H9 (cell line): ENCODE measurements around the gene PDF. TPM values are rescaled to one million over a fixed set of nuclear protein-coding genes. Genes with fewer than 3 reads are reported as not detected.

Source experiments
- DNase-seq: peaks from one replicate; pipeline ENCODE4 v3.0.0-alpha.2; 2017
- H2AFZ ChIP-seq: one replicate; pipeline ENCODE4 v1.6.1; 2013; ENCODE audit warnings: mild to moderate bottlenecking, low read length, control low read depth, moderate library complexity
- H2AK5ac ChIP-seq: 2 replicates; pipeline ENCODE4 v1.6.1; 2013; ENCODE audit warnings: low read length, control low read depth, mixed read lengths; ENCODE audit not compliant: insufficient read length
- H2BK120ac ChIP-seq: one replicate; pipeline ENCODE4 v1.6.1; 2013; ENCODE audit warnings: low read depth, mild to moderate bottlenecking, low read length, control low read depth, inconsistent platforms; ENCODE audit not compliant: poor library complexity, severe bottlenecking
- H2BK12ac ChIP-seq: 2 replicates; pipeline ENCODE4 v1.6.1; 2013; ENCODE audit warnings: low read length, control low read depth, mixed read lengths, low read depth; ENCODE audit not compliant: insufficient read length
- H2BK15ac ChIP-seq: 2 replicates; pipeline ENCODE4 v1.6.1; 2013; ENCODE audit warnings: low read depth, low read length, control low read depth
- H2BK20ac ChIP-seq: one replicate; pipeline ENCODE4 v1.6.1; 2013; ENCODE audit warnings: low read depth, mild to moderate bottlenecking, low read length, control low read depth, inconsistent platforms; ENCODE audit not compliant: poor library complexity, severe bottlenecking
- H2BK5ac ChIP-seq: 2 replicates; pipeline ENCODE4 v1.6.1; 2013; ENCODE audit warnings: low read length, control low read depth, mixed read lengths; ENCODE audit not compliant: insufficient read length
- H3K14ac ChIP-seq: 2 replicates; pipeline ENCODE4 v1.6.1; 2013; ENCODE audit warnings: low read length, control low read depth; ENCODE audit not compliant: insufficient read depth
- H3K18ac ChIP-seq: 2 replicates; pipeline ENCODE4 v1.6.1; 2013; ENCODE audit warnings: low read depth, mild to moderate bottlenecking, mixed read lengths, low read length, control low read depth; ENCODE audit not compliant: insufficient read length
- H3K23ac ChIP-seq: 2 replicates; pipeline ENCODE4 v1.6.1; 2013; ENCODE audit warnings: low read length, control low read depth, mixed read lengths, low read depth; ENCODE audit not compliant: insufficient read length
- H3K23me2 ChIP-seq: 2 replicates; pipeline ENCODE4 v1.6.1; 2013; ENCODE audit warnings: low read depth, mild to moderate bottlenecking, mixed read lengths, low read length, control low read depth; ENCODE audit not compliant: insufficient read length, poor library complexity, severe bottlenecking
- H3K27ac ChIP-seq: 2 replicates; pipeline ENCODE4 v1.5.1; 2013; ENCODE audit warnings: low read length, control low read depth, mixed read lengths, low read depth; ENCODE audit not compliant: insufficient read length
- H3K27me3 ChIP-seq: 2 replicates; pipeline ENCODE4 v1.6.1; 2013; ENCODE audit warnings: low read length, control low read depth, inconsistent platforms; ENCODE audit not compliant: insufficient read depth
- H3K4ac ChIP-seq: 2 replicates; pipeline ENCODE4 v1.6.1; 2013; ENCODE audit warnings: low read depth, mild to moderate bottlenecking, control low read depth, inconsistent platforms, low read length, moderate library complexity
- H3K4me1 ChIP-seq: 2 replicates; pipeline ENCODE4 v1.6.1; 2013; ENCODE audit warnings: low read length, control low read depth, inconsistent platforms; ENCODE audit not compliant: insufficient read depth
- H3K4me2 ChIP-seq: 2 replicates; pipeline ENCODE4 v1.6.1; 2013; ENCODE audit warnings: low read length, control low read depth, mixed read lengths; ENCODE audit not compliant: insufficient read length, insufficient read depth
- H3K56ac ChIP-seq: 2 replicates; pipeline ENCODE4 v1.6.1; 2013; ENCODE audit warnings: low read depth, mild to moderate bottlenecking, mixed read lengths, low read length, control low read depth; ENCODE audit not compliant: insufficient read length
- H3K79me1 ChIP-seq: 2 replicates; pipeline ENCODE4 v1.6.1; 2013; ENCODE audit warnings: low read depth, mild to moderate bottlenecking, moderate library complexity, low read length, control low read depth, inconsistent platforms; ENCODE audit not compliant: insufficient read depth, poor library complexity, severe bottlenecking
- H3K79me2 ChIP-seq: 2 replicates; pipeline ENCODE4 v1.6.1; 2013; ENCODE audit warnings: low read length, control low read depth, inconsistent platforms; ENCODE audit not compliant: insufficient read depth
- H3K9ac ChIP-seq: 2 replicates; pipeline ENCODE4 v1.6.1; 2013; ENCODE audit warnings: low read length, control low read depth, mixed read lengths; ENCODE audit not compliant: insufficient read length; ENCODE audit errors: extremely low read depth
- H3K9me3 ChIP-seq: one replicate; pipeline ENCODE4 v1.6.1; 2013; ENCODE audit warnings: low read depth, low read length, inconsistent platforms; ENCODE audit not compliant: control insufficient read depth
- H3T11ph ChIP-seq: one replicate; pipeline ENCODE4 v1.6.1; 2013; ENCODE audit warnings: mild to moderate bottlenecking, low read length, control low read depth, inconsistent platforms
- H4K20me1 ChIP-seq: one replicate; pipeline ENCODE4 v1.6.1; 2013; ENCODE audit not compliant: control insufficient read depth, insufficient read length, insufficient read depth
- H4K5ac ChIP-seq: 2 replicates; pipeline ENCODE4 v1.6.1; 2013; ENCODE audit warnings: low read depth, mild to moderate bottlenecking, mixed read lengths, low read length, control low read depth; ENCODE audit not compliant: insufficient read length
- H4K8ac ChIP-seq: replicated peaks from 2 replicates; pipeline ENCODE4 v1.6.1; 2013; ENCODE audit warnings: low read length, control low read depth, mixed read lengths, low read depth; ENCODE audit not compliant: insufficient read length
- H4K91ac ChIP-seq: 2 replicates; pipeline ENCODE4 v1.6.1; 2013; ENCODE audit warnings: low read depth, mild to moderate bottlenecking, moderate library complexity, mixed read lengths, low read length, control low read depth; ENCODE audit not compliant: insufficient read length
- H3K27ac Mint-ChIP-seq, 3 experiments: 2 replicates in 2 of 3; 3 replicates in 1 of 3; pipeline ENCODE4 v1.8.0; 2020 to 2021; ENCODE audit warnings: mixed read lengths in 3 of 3, mild to moderate bottlenecking in 1 of 3, moderate library complexity in 1 of 3
- H3K27me3 Mint-ChIP-seq: 2 replicates; pipeline ENCODE4 v1.8.0; 2021; ENCODE audit warnings: low read depth, mild to moderate bottlenecking, moderate library complexity, mixed read lengths
- H3K36me3 Mint-ChIP-seq, 3 experiments: 2 replicates in 2 of 3; 3 replicates in 1 of 3; pipeline ENCODE4 v1.8.0; 2020 to 2021; ENCODE audit warnings: low read depth in 3 of 3, mixed read lengths in 3 of 3; ENCODE audit not compliant: insufficient read depth in 1 of 3
- H3K4me1 Mint-ChIP-seq, 2 experiments: 2 replicates each; pipeline ENCODE4 v1.8.0; 2020; ENCODE audit warnings: mixed read lengths in 2 of 2
- H3K4me3 Mint-ChIP-seq, 2 experiments: 2 replicates in 1 of 2; 3 replicates in 1 of 2; pipeline ENCODE4 v1.8.0; 2020 to 2021; ENCODE audit warnings: mild to moderate bottlenecking in 2 of 2, mixed read lengths in 2 of 2, moderate library complexity in 1 of 2
- H3K9me3 Mint-ChIP-seq, 2 experiments: 2 replicates in 1 of 2; 3 replicates in 1 of 2; pipeline ENCODE4 v1.8.0; 2020; ENCODE audit warnings: mild to moderate bottlenecking in 2 of 2, mixed read lengths in 2 of 2, moderate library complexity in 1 of 2
- CTCF ChIP-seq: fragments of 200-600 bp; sonication (generic); conservative IDR thresholded peaks from 3 replicates; pipeline ENCODE4 v1.8.0; 2021; ENCODE audit warnings: antibody characterized with exemption, mild to moderate bottlenecking
- WGBS: extraction: QIAGEN DNeasy Blood & Tissue Kit; methylation state at CpG from one replicate; pipeline ENCODE4 v1.1.7; 2013; ENCODE audit warnings: missing lambda C conversion rate, low lambda C conversion rate, mixed read lengths; ENCODE audit not compliant: insufficient read length; ENCODE audit errors: extremely low coverage; 5-methylcytosine and 5-hydroxymethylcytosine counted together
- total RNA-seq: library from RNA; stranded (reverse); gene quantifications from 2 replicates; pipeline ENCODE4 v1.2.1, GENCODE V29; 2021

Gene PDF
- total RNA-seq, 1 experiment from 2014 or later, result 36.4 TPM

- no peak overlapping the region for H3K23ac ChIP-seq
- peaks cover 4% of the 10 kb centered on the region; the same call in 1 of the 2 replicates for H3K79me2 ChIP-seq
- no peak overlapping the region for H3K4me2 ChIP-seq
- H3K9me3 Mint-ChIP-seq, result no peaks in the 10 kb centered on the region
- no peak overlapping the region for H3K27ac ChIP-seq
- H3K79me1 ChIP-seq, result peaks cover under 1% of the 10 kb centered on the region
- DNase-seq, result no peak
- H3K4ac ChIP-seq, result no peak overlapping the region
- no peak overlapping the region for H2BK120ac ChIP-seq
- H3K27ac Mint-ChIP-seq, result no peak overlapping the region
- H2AFZ ChIP-seq, result no peak overlapping the region
- H2BK15ac ChIP-seq, result no peak overlapping the region
- no peaks in the 10 kb centered on the region for H3K23me2 ChIP-seq
- H3T11ph ChIP-seq, result no peak overlapping the region
- no peak overlapping the region for H4K5ac ChIP-seq
- H2BK5ac ChIP-seq, result no peak overlapping the region
- no peak overlapping the region for H4K8ac ChIP-seq
- H3K27me3 ChIP-seq, result no peaks in the 10 kb centered on the region
- H3K9me3 ChIP-seq, result no peaks in the 10 kb centered on the region
- H3K36me3 Mint-ChIP-seq, result peaks cover 48 to 97% (median 86%) of the 10 kb centered on the region in 3 experiments
- H4K91ac ChIP-seq, result no peak overlapping the region
- WGBS, result no CpG with 5 or more reads among the region's 14 CpGs
- no peaks in the 10 kb centered on the region for H3K27me3 Mint-ChIP-seq
- no peak overlapping the region for H2BK12ac ChIP-seq
- no peak overlapping the region for H3K4me3 Mint-ChIP-seq
- no peak overlapping the region for H3K9ac ChIP-seq
- no peak overlapping the region for H3K14ac ChIP-seq
- no peak for TF ChIP-seq CTCF
- no peak overlapping the region for H3K56ac ChIP-seq
- no peak overlapping the region for H2BK20ac ChIP-seq
- H4K20me1 ChIP-seq, result no peaks in the 10 kb centered on the region
- peaks cover 6 to 12% of the 10 kb centered on the region in 2 experiments; a peak in 3 of 4 replicates for H3K4me1 Mint-ChIP-seq
- no peak overlapping the region for H3K18ac ChIP-seq
- H2AK5ac ChIP-seq, result no peak overlapping the region
- no peaks in the 10 kb centered on the region for H3K4me1 ChIP-seq
Observed at GRCh38 chr16:69323415-69323814, 7.0 kb downstream of the PDF start.
